MM.1S (cell line): ENCODE data around the gene RNASEL.

ENCODE experiments used
- DNase-seq: peaks from one replicate; pipeline ENCODE4 v3.0.0-alpha.2; 2015
- H2AFZ ChIP-seq: fragments of 300-600 bp; sonication (generic); 2 replicates; pipeline ENCODE4 v1.6.0; 2016; ENCODE audit warnings: antibody characterized with exemption, low read length
- H3F3A ChIP-seq: fragments of 300-600 bp; sonication (generic); 2 replicates; pipeline ENCODE4 v1.6.1; 2016; ENCODE audit warnings: mild to moderate bottlenecking, antibody characterized with exemption, low read length, moderate library complexity, mixed read lengths; ENCODE audit not compliant: insufficient read depth
- H3K27ac ChIP-seq: fragments of 300-600 bp; sonication (generic); 2 replicates; pipeline ENCODE4 v1.5.1; 2016; ENCODE audit warnings: mild to moderate bottlenecking, low read length
- H3K27me3 ChIP-seq: fragments of 300-600 bp; sonication (generic); replicated peaks from 2 replicates; pipeline ENCODE4 v1.6.0; 2016; ENCODE audit warnings: low read length; ENCODE audit not compliant: insufficient read depth
- H3K36me3 ChIP-seq: fragments of 300-600 bp; sonication (generic); replicated peaks from 2 replicates; pipeline ENCODE4 v1.6.1; 2016; ENCODE audit warnings: mild to moderate bottlenecking, low read length, mixed read lengths; ENCODE audit not compliant: insufficient read depth
- H3K4me1 ChIP-seq: fragments of 300-600 bp; sonication (generic); 2 replicates; pipeline ENCODE4 v1.6.1; 2016; ENCODE audit warnings: low read length, mixed read lengths
- H3K4me2 ChIP-seq: fragments of 300-600 bp; sonication (generic); 2 replicates; pipeline ENCODE4 v1.6.0; 2016; ENCODE audit warnings: low read depth, low read length
- H3K4me3 ChIP-seq: fragments of 300-600 bp; sonication (generic); 2 replicates; pipeline ENCODE4 v1.5.1; 2016; ENCODE audit warnings: low read length, mixed read lengths
- H3K79me2 ChIP-seq: fragments of 300-600 bp; sonication (generic); 2 replicates; pipeline ENCODE4 v1.6.1; 2016; ENCODE audit warnings: mixed run types, low read length, mixed read lengths
- H3K9ac ChIP-seq: fragments of 300-600 bp; sonication (generic); 2 replicates; pipeline ENCODE4 v1.6.1; 2016; ENCODE audit warnings: low read length, mixed read lengths
- H3K9me2 ChIP-seq: fragments of 300-600 bp; sonication (generic); replicated peaks from 2 replicates; pipeline ENCODE4 v1.6.1; 2016; ENCODE audit warnings: mild to moderate bottlenecking, low read length, mixed read lengths; ENCODE audit not compliant: insufficient read depth
- H3K9me3 ChIP-seq: fragments of 300-600 bp; sonication (generic); replicated peaks from 2 replicates; pipeline ENCODE4 v1.6.1; 2016; ENCODE audit warnings: mild to moderate bottlenecking, low read length, mixed read lengths; ENCODE audit not compliant: insufficient read depth
- H4K20me1 ChIP-seq: fragments of 300-600 bp; sonication (generic); 2 replicates; pipeline ENCODE4 v1.6.1; 2016; ENCODE audit warnings: mild to moderate bottlenecking, low read length, moderate library complexity, mixed read lengths; ENCODE audit not compliant: insufficient read depth
- CTCF ChIP-seq: fragments of 300-600 bp; sonication (generic); IDR thresholded peaks from 2 replicates; pipeline ENCODE4 v1.5.1; 2016; ENCODE audit warnings: antibody characterized with exemption, low read length, mixed read lengths
- EZH2 ChIP-seq: fragments of 300-600 bp; sonication (generic); optimal IDR thresholded peaks from 2 replicates; pipeline ENCODE3; 2017; ENCODE audit warnings: low read depth, mild to moderate bottlenecking, antibody characterized with exemption, low read length, mixed read lengths
- EZH2phosphoT487 ChIP-seq: fragments of 300-600 bp; sonication (generic); IDR thresholded peaks from 2 replicates; pipeline ENCODE4 v1.6.1; 2018; ENCODE audit warnings: antibody characterized with exemption, low read length

Gene RNASEL

GRCh38 chr1:182586380-182586779 lies 2.7 kb downstream of the RNASEL start:
- no peak overlapping the region for H3K9ac ChIP-seq
- no peak overlapping the region for H2AFZ ChIP-seq
- no peaks in the 10 kb centered on the region for H4K20me1 ChIP-seq
- H3K4me3 ChIP-seq, result no peak overlapping the region
- no peaks in the 10 kb centered on the region for H3K9me3 ChIP-seq
- H3F3A ChIP-seq, result no peaks in the 10 kb centered on the region
- H3K79me2 ChIP-seq, result no peaks in the 10 kb centered on the region
- no peak overlapping the region for H3K27ac ChIP-seq
- no peaks in the 10 kb centered on the region for H3K36me3 ChIP-seq
- DNase-seq, result no peak
- TF ChIP-seq CTCF (no peak), EZH2 (no peak), EZH2phosphoT487 (no peak)
- no peaks in the 10 kb centered on the region for H3K9me2 ChIP-seq
- H3K27me3 ChIP-seq, result no peaks in the 10 kb centered on the region
- H3K4me1 ChIP-seq, result peaks cover 5% of the 10 kb centered on the region; the same call in 1 of the 2 replicates
- no peak overlapping the region for H3K4me2 ChIP-seq

DNA sequence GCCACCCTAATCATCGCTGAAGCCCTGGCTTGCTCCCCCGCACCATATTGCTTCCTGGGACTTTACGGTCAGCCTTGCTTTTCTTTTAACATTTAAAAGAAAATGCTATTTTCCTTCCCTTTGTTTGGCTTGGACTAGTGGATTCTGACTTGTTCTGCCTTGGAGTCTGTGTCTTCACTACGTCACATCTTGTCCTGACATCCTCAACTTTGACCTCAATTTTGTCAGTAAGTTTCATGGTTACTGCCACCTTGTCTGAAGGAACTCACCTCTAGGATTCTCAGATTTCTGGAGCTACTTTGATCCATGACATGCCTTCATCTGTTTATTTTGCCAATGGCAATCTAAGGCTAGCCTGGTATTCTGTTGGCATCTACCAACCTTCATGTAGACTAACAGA lies 4.3 kb downstream of the RNASEL start:
- no peak overlapping the region for H3K4me2 ChIP-seq
- TF ChIP-seq CTCF, result no peak
- TF ChIP-seq EZH2, result no peak
- no peak for TF ChIP-seq EZH2phosphoT487

DNA sequence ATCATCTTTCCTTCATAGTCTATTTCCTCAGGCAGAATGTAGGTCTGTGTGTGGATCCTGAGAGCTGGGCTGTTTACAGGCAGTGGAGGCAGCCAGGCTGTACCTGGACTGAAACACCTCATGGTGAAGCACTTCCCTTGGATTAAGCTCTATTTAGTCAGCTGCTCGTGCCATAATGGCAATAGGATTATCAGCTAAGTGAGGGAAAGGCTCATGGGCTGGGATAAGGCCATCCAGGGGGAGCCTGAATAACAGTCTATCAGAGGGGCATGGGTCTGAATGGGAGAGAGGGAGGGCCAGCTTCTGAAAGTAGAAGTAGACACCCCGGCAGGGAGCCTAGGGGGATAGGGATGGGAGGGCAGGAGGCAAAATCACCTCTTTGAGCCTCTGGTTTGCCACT lies 8.3 kb downstream of the RNASEL start:
- DNase-seq, result no peak
- H3K36me3 ChIP-seq, result 0 out of 2 replicates have a peak, but pooled peaks cover 3% of the 10 kb centered on the region
- no peaks in the 10 kb centered on the region for H3K27me3 ChIP-seq
- H2AFZ ChIP-seq, result no peak overlapping the region
- no peaks in the 10 kb centered on the region for H3F3A ChIP-seq
- no peak overlapping the region for H3K4me2 ChIP-seq
- no peaks in the 10 kb centered on the region for H3K9me2 ChIP-seq
- H3K9me3 ChIP-seq, result no peaks in the 10 kb centered on the region
- H3K4me3 ChIP-seq, result no peak overlapping the region
- H3K27ac ChIP-seq, result no peak overlapping the region
- H3K9ac ChIP-seq, result no peak overlapping the region
- H3K4me1 ChIP-seq, result no peaks in the 10 kb centered on the region
- no peak for TF ChIP-seq CTCF
- TF ChIP-seq EZH2, result no peak
- no peak for TF ChIP-seq EZH2phosphoT487
- H4K20me1 ChIP-seq, result no peaks in the 10 kb centered on the region
- H3K79me2 ChIP-seq, result no peaks in the 10 kb centered on the region

More for the DNA sequence above, 4.3 kb downstream of the RNASEL start:
- Histone ChIP-seq H2AFZ (no peak overlapping the region), H3K9ac (no peak overlapping the region), H3K27ac (no peak overlapping the region), H3K36me3 (0 out of 2 replicates have a peak, but pooled peaks cover 3% of the 10 kb centered on the region), H3K79me2 (no peaks in the 10 kb centered on the region), H3F3A (no peaks in the 10 kb centered on the region), H3K4me1 (peaks cover 5% of the 10 kb centered on the region; the same call in 1 of the 2 replicates), H3K9me3 (no peaks in the 10 kb centered on the region), H3K9me2 (no peaks in the 10 kb centered on the region), H3K4me3 (no peak overlapping the region), H3K27me3 (no peaks in the 10 kb centered on the region), H4K20me1 (no peaks in the 10 kb centered on the region)
- DNase-seq, result no peak
